CD14-positive monocyte (primary cell): ENCODE data around the gene SH3PXD2A. TPM values are rescaled to one million over a fixed set of nuclear protein-coding genes. Genes with fewer than 3 reads are reported as not detected.

Experiments
- DNase-seq, 3 donors: peaks; one replicate each; pipeline ENCODE4 v3.0.0-alpha.2; 2011 to 2022
- H2AFZ ChIP-seq: 2 replicates; pipeline ENCODE4 v1.6.0; 2012; ENCODE audit warnings: mild to moderate bottlenecking, low read depth, low read length, inconsistent platforms; ENCODE audit not compliant: insufficient read depth, poor library complexity, severe bottlenecking
- H3K27ac ChIP-seq, 2 donors: 1 replicate in 1 of 2; 2 replicates in 1 of 2; pipeline ENCODE4 v1.5.1; 2012 to 2013; ENCODE audit warnings: low read length in 2 of 2, control low read depth in 1 of 2, inconsistent platforms in 1 of 2, low read depth in 1 of 2, mild to moderate bottlenecking in 1 of 2
- H3K27me3 ChIP-seq, 2 donors: one replicate each; pipeline versions ENCODE4 v1.6.0 to v1.6.1; 2011 to 2013; ENCODE audit warnings: low read length in 2 of 2; ENCODE audit not compliant: control insufficient read depth in 2 of 2, insufficient read depth in 2 of 2
- H3K36me3 ChIP-seq, 2 donors: replicated peaks in 1 of 2; 1 replicate in 1 of 2; 2 replicates in 1 of 2; pipeline versions ENCODE4 v1.5.1 to v1.6.1; 2012 to 2013; ENCODE audit warnings: low read length in 2 of 2, control low read depth in 1 of 2, inconsistent platforms in 1 of 2, mild to moderate bottlenecking in 1 of 2; ENCODE audit not compliant: insufficient read depth in 2 of 2, control insufficient read depth in 1 of 2
- H3K4me1 ChIP-seq, 2 donors: 1 replicate in 1 of 2; 2 replicates in 1 of 2; pipeline versions ENCODE4 v1.5.1 to v1.6.1; 2012 to 2013; ENCODE audit warnings: low read length in 2 of 2, control low read depth in 1 of 2, inconsistent platforms in 1 of 2, mild to moderate bottlenecking in 1 of 2, moderate library complexity in 1 of 2; ENCODE audit not compliant: insufficient read depth in 2 of 2, control insufficient read depth in 1 of 2
- H3K4me2 ChIP-seq: replicated peaks from 2 replicates; pipeline ENCODE3; 2012; ENCODE audit warnings: low read length, moderate library complexity, mild to moderate bottlenecking; ENCODE audit not compliant: poor library complexity, severe bottlenecking; ENCODE audit errors: extremely low read depth
- H3K4me3 ChIP-seq, 3 experiments: fragments of 200-600 bp in 1 of 3; sonication (generic) in 1 of 3; replicated peaks in 1 of 3; 1 replicate in 2 of 3; 2 replicates in 1 of 3; pipeline ENCODE4 v1.5.1; 2011 to 2013; ENCODE audit warnings: low read length in 3 of 3, mild to moderate bottlenecking in 3 of 3, control low read depth in 2 of 3, low read depth in 2 of 3, inconsistent platforms in 1 of 3, moderate library complexity in 1 of 3
- H3K79me2 ChIP-seq: 2 replicates; pipeline ENCODE4 v1.6.0; 2012; ENCODE audit warnings: mild to moderate bottlenecking, control low read depth, inconsistent platforms, low read length, moderate library complexity; ENCODE audit not compliant: insufficient read depth
- H3K9ac ChIP-seq: 2 replicates; pipeline ENCODE4 v1.6.0; 2017; ENCODE audit warnings: low read length, mild to moderate bottlenecking; ENCODE audit not compliant: insufficient read depth, poor library complexity, severe bottlenecking
- H3K9me3 ChIP-seq, 2 donors: replicated peaks in 1 of 2; 1 replicate in 1 of 2; 2 replicates in 1 of 2; pipeline versions ENCODE4 v1.5.1 to v1.6.1; 2012 to 2013; ENCODE audit warnings: low read length in 2 of 2, control low read depth in 1 of 2; ENCODE audit not compliant: control insufficient read depth in 1 of 2, insufficient read depth in 1 of 2
- H4K20me1 ChIP-seq: 2 replicates; pipeline ENCODE4 v1.6.0; 2012; ENCODE audit warnings: mild to moderate bottlenecking, low read length, control low read depth, moderate library complexity; ENCODE audit not compliant: insufficient read depth
- H3K27ac Mint-ChIP-seq, 7 donors: one replicate each; pipeline ENCODE4 v1.8.0; 2020; ENCODE audit warnings: mild to moderate bottlenecking in 7 of 7, mixed read lengths in 7 of 7, moderate library complexity in 6 of 7, inconsistent platforms in 2 of 7
- H3K27me3 Mint-ChIP-seq, 3 donors: one replicate each; pipeline ENCODE4 v1.8.0; 2021 to 2022; ENCODE audit warnings: low read depth in 3 of 3, mild to moderate bottlenecking in 3 of 3, mixed read lengths in 3 of 3, moderate library complexity in 3 of 3, inconsistent platforms in 1 of 3
- H3K36me3 Mint-ChIP-seq, 2 donors: one replicate each; pipeline ENCODE4 v1.8.0; 2020; ENCODE audit warnings: mixed read lengths in 2 of 2, inconsistent platforms in 1 of 2, mild to moderate bottlenecking in 1 of 2
- H3K4me1 Mint-ChIP-seq: one replicate; pipeline ENCODE4 v1.8.0; 2020; ENCODE audit warnings: mild to moderate bottlenecking, mixed read lengths
- H3K4me3 Mint-ChIP-seq, 2 donors: one replicate each; pipeline ENCODE4 v1.8.0; 2020; ENCODE audit warnings: mild to moderate bottlenecking in 2 of 2, mixed read lengths in 2 of 2, moderate library complexity in 1 of 2
- H3K9me3 Mint-ChIP-seq, 7 donors: one replicate each; pipeline ENCODE4 v1.8.0; 2020 to 2022; ENCODE audit warnings: mixed read lengths in 7 of 7, mild to moderate bottlenecking in 6 of 7, moderate library complexity in 6 of 7, inconsistent platforms in 2 of 7
- CTCF ChIP-seq: fragments of 200-600 bp; IDR thresholded peaks from one replicate; pipeline ENCODE4 v1.8.0; 2022; ENCODE audit warnings: antibody characterized with exemption, mild to moderate bottlenecking
- WGBS: methylation state at CpG from one replicate; pipeline ENCODE4 v1.1.5; 2013; ENCODE audit warnings: missing lambda C conversion rate; ENCODE audit not compliant: insufficient coverage; 5-methylcytosine and 5-hydroxymethylcytosine counted together
- intact Hi-C, 2 donors: fragments of 100-400 bp; cut with micrococcal nuclease; formaldehyde crosslinking; loops; one replicate each; pipeline versions ENCODE4 v1.15.0 to v1.15.1; 2023
- polyA plus RNA-seq, 3 donors: library from polyadenylated mRNA; depleted of rRNA in 1 of 3; unstranded in 2 of 3; stranded (reverse) in 1 of 3; fragments of 300-500 nt in 2 of 3; fragments of >200 nt in 1 of 3; fragmentation: Illumina TruSeq in 2 of 3; gene quantifications; 1 replicate in 2 of 3; 2 replicates in 1 of 3; pipeline ENCODE4 v1.2.3, GENCODE V29; 2012 to 2021

SH3PXD2A gene
- polyA plus RNA-seq, 3 donors = 0.01 to 0.76 (median 0.05) TPM

- Mint-ChIP-seq H3K4me3 (no peak overlapping the region), H3K27me3 (no peaks in the 10 kb centered on the region), H3K27ac (no peak overlapping the region), H3K9me3 (peaks cover 0 to 5% (median 2%) of the 10 kb centered on the region in 7 donors), H3K4me1 (no peaks in the 10 kb centered on the region), H3K36me3 (peaks cover 2 to 4% of the 10 kb centered on the region in 2 donors)
- DNase-seq = peak; percentile 22 to 44 (median 38)
- intact Hi-C loops = loop anchor here (1.0 to 2.0 kb wide), 2 partner anchors 81 kb away; no protein-coding TSS in a partner anchor
- H3K9ac ChIP-seq = no peak overlapping the region
- WGBS = 90% methylated on average over 9 of the region's 12 CpGs
- no peaks in the 10 kb centered on the region for H3K36me3 ChIP-seq
- H3K4me3 ChIP-seq = no peak overlapping the region
- H3K4me1 ChIP-seq = no peaks in the 10 kb centered on the region
- no peak overlapping the region for H2AFZ ChIP-seq
- no peaks in the 10 kb centered on the region for H4K20me1 ChIP-seq
- peak; percentile 79 for TF ChIP-seq CTCF
- H3K79me2 ChIP-seq = no peaks in the 10 kb centered on the region
- H3K27ac ChIP-seq = no peak overlapping the region
- no peaks in the 10 kb centered on the region for H3K9me3 ChIP-seq
- H3K27me3 ChIP-seq = no peaks in the 10 kb centered on the region
- H3K4me2 ChIP-seq = no peak overlapping the region
These were observed 249.8 kb downstream of the SH3PXD2A start for GRCh38 chr10:103605359-103606096.

GRCh38 chr10:103603382-103603781 is 252.0 kb downstream of the SH3PXD2A start:
- WGBS = 98% methylated on average over 16 of the region's 23 CpGs
- no peak overlapping the region for H3K4me2 ChIP-seq
- H3K79me2 ChIP-seq = no peaks in the 10 kb centered on the region
- no peak overlapping the region for H3K27ac ChIP-seq
- no peak overlapping the region for H3K4me3 ChIP-seq
- intact Hi-C loops = no loop called here
- no peaks in the 10 kb centered on the region for H3K27me3 ChIP-seq
- H3K4me3 Mint-ChIP-seq = no peak overlapping the region
- no peak overlapping the region for H3K9ac ChIP-seq
- H3K27me3 Mint-ChIP-seq = no peaks in the 10 kb centered on the region
- no peaks in the 10 kb centered on the region for H4K20me1 ChIP-seq
- H3K27ac Mint-ChIP-seq = no peak overlapping the region
- TF ChIP-seq CTCF = no peak
- no peaks in the 10 kb centered on the region for H3K4me1 Mint-ChIP-seq
- no peaks in the 10 kb centered on the region for H3K9me3 ChIP-seq
- no peak overlapping the region for H2AFZ ChIP-seq
- DNase-seq = no peak
- H3K36me3 Mint-ChIP-seq = peaks cover 2 to 4% of the 10 kb centered on the region in 2 donors
- peaks cover 0 to 5% (median 2%) of the 10 kb centered on the region in 7 donors for H3K9me3 Mint-ChIP-seq
- no peaks in the 10 kb centered on the region for H3K36me3 ChIP-seq
- no peaks in the 10 kb centered on the region for H3K4me1 ChIP-seq
